Duodenal mucosa (tissue), 2 donors: Measurements from ENCODE around the gene RWDD3.

Source experiments
- H3K27ac ChIP-seq: one replicate; pipeline ENCODE4 v1.7.0; 2013; ENCODE audit warnings: low read depth, low read length
- H3K27me3 ChIP-seq, 2 donors: one replicate each; pipeline ENCODE4 v1.7.0; 2013; ENCODE audit warnings: low read length in 2 of 2, control low read depth in 1 of 2; ENCODE audit not compliant: insufficient read depth in 2 of 2, control insufficient read depth in 1 of 2
- H3K36me3 ChIP-seq, 2 donors: one replicate each; pipeline ENCODE4 v1.7.0; 2013; ENCODE audit warnings: low read length in 2 of 2, control low read depth in 1 of 2; ENCODE audit not compliant: insufficient read depth in 2 of 2, control insufficient read depth in 1 of 2
- H3K4me1 ChIP-seq, 2 donors: one replicate each; pipeline ENCODE4 v1.7.0; 2013; ENCODE audit warnings: low read length in 2 of 2, control low read depth in 1 of 2; ENCODE audit not compliant: insufficient read depth in 2 of 2, control insufficient read depth in 1 of 2
- H3K4me3 ChIP-seq, 2 donors: one replicate each; pipeline ENCODE4 v1.7.0; 2013; ENCODE audit warnings: low read length in 2 of 2, low read depth in 1 of 2
- H3K9ac ChIP-seq, 2 donors: one replicate each; pipeline ENCODE4 v1.7.0; 2013; ENCODE audit warnings: low read length in 2 of 2, low read depth in 1 of 2
- H3K9me3 ChIP-seq, 2 donors: one replicate each; pipeline ENCODE4 v1.7.0; 2013; ENCODE audit warnings: low read length in 2 of 2, control low read depth in 1 of 2; ENCODE audit not compliant: control insufficient read depth in 1 of 2

The RWDD3 gene

DNA sequence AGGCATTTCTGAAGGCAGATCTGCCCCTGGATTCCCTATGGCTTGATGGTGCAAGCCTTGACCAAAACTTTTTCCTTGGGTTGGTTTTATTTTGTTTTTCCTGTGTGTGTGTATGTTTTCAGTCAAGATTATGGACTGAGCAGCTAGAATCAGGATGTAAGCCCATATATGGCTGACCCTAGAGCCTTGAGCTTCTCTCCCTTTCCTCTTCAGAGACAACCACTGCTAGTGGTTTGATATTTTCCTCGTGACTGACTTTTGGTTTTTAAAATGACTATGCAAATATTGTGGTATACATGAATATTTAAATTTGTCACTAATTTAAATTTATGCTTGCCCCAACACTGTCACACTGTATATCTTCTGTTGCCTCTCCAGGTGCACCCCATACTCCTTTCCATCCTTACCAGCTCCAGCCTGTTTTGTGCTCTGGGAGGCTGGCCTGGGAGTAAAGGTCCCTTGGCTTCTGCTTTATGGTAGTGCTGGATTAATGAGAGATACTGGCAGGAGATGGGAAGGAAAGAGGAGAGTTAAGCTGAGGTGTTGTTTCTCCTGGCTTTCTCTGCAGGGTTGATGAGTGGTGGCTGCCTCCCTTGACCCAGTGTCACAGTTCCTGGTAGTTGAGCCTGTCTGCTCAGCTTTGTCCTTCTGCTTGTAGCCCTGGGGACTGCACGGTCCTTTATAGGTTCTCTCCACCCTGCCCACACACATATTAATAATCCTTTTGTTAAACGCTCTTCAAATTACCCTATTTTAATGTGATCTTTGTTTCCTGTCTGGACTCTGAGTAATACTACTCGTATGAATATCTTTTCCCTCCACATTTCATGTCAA, 44.4 kb downstream of the RWDD3 start:
- no peaks in the 10 kb centered on the region for H3K9me3 ChIP-seq
- no peaks in the 10 kb centered on the region for H3K27me3 ChIP-seq
- no peak overlapping the region for H3K27ac ChIP-seq
- H3K4me1 ChIP-seq, result no peaks in the 10 kb centered on the region
- H3K36me3 ChIP-seq, result no peaks in the 10 kb centered on the region
- H3K9ac ChIP-seq, result no peak overlapping the region
- H3K4me3 ChIP-seq, result no peak overlapping the region

DNA sequence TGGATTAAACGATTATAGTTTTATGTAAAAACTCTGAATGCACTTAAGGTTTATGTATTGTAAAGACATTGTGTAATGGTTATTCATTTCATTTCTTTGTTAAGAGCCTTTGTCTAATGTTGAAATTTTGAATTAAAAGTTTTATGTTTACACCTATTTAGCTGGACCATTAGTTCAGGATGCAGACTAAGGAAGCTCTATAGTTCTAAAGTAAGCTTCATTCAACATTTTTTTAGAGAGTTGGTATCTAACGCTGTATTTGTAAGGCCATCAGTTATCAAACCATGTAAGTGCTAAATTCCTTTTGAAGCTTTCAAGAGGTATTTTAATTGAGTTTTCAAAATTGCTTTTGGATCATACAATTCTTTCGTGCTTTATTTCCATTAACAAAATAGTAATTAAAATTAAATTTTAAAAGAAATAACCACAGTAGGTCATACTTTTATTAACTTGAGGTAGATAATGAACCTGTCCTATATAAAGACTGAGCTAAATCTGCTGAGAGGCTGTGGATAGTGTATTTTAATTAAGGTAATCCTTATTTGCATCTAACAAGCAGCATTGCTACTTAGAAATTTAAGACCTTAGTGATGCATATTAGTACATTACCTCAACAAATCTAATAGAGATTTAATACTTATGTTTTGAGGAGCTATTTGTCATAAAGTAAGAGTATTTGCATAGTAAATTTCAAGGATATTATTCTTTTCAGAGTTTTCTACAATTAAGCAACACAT, 47.9 kb downstream of the RWDD3 start:
- H3K9ac ChIP-seq, result no peak overlapping the region
- no peaks in the 10 kb centered on the region for H3K4me1 ChIP-seq
- no peaks in the 10 kb centered on the region for H3K36me3 ChIP-seq
- no peaks in the 10 kb centered on the region for H3K27me3 ChIP-seq
- no peaks in the 10 kb centered on the region for H3K9me3 ChIP-seq
- no peak overlapping the region for H3K27ac ChIP-seq
- H3K4me3 ChIP-seq, result no peak overlapping the region

DNA sequence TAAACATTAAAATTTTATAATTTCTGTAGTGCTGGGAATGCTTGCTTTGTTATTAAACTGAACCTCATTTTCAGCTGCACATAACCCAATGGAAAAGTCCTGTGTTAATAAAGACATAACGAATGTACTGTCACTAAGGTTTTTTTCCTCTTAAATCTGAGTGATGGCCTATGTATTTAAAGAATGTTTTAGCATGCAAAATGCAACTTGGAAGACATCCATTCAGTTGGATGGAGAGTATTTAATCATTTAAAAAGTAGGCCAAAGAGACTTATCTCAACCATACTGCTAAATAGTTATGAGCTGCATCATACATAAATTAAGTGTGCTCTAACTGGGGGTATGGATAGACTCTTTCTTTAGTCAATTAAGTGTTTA, 48.5 kb downstream of the RWDD3 start:
- H3K36me3 ChIP-seq, result no peaks in the 10 kb centered on the region

DNA sequence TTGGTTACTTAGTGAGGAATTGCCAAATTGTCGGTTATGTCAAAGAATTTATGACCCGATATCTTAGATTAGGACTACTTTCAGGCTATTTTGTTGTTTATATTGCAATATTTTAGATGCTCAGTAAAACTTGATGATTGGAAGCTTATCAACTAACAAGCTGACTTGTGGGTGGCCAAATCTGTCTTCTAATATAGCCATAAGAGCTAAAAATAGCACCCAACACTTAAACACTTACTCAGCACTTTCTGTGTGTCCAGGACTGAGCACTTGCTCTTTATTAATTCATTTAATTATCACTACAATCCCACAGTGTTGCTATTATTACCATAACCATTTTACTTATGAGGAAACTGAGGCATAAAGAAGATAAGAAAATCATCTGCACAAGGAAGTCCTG, 50.4 kb downstream of the RWDD3 start:
- Histone ChIP-seq H3K9ac (no peak overlapping the region), H3K27me3 (no peaks in the 10 kb centered on the region), H3K27ac (no peak overlapping the region), H3K36me3 (no peaks in the 10 kb centered on the region), H3K9me3 (no peaks in the 10 kb centered on the region), H3K4me3 (no peak overlapping the region), H3K4me1 (no peaks in the 10 kb centered on the region)

More for the DNA sequence above, 48.5 kb downstream of the RWDD3 start:
- H3K27me3 ChIP-seq, result no peaks in the 10 kb centered on the region
- no peak overlapping the region for H3K4me3 ChIP-seq
- H3K4me1 ChIP-seq, result no peaks in the 10 kb centered on the region
- no peaks in the 10 kb centered on the region for H3K9me3 ChIP-seq
- H3K9ac ChIP-seq, result no peak overlapping the region
- no peak overlapping the region for H3K27ac ChIP-seq

DNA sequence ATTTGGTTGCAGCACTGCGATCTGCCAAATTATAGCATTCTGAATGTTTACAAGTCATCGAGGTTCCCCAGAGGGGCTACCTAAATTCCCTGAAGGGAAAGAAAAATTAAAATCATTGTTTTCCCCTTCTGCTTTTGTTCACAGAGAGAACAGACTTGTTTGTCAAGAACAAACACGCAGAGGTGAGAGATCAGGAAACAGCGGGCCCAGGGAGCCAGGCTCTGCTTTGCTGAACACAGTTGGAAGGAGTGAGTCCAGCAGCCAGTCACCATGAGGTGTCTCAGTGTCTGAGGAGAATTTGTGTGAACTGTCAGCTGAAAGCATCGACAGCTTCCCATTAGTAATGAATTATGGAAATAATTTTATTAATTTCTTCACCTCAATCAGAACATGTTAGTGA, 52.5 kb downstream of the RWDD3 start:
- Histone ChIP-seq H3K9ac (no peak overlapping the region), H3K4me3 (no peak overlapping the region), H3K9me3 (no peaks in the 10 kb centered on the region), H3K36me3 (no peaks in the 10 kb centered on the region), H3K27ac (no peak overlapping the region), H3K4me1 (no peaks in the 10 kb centered on the region), H3K27me3 (no peaks in the 10 kb centered on the region)

DNA sequence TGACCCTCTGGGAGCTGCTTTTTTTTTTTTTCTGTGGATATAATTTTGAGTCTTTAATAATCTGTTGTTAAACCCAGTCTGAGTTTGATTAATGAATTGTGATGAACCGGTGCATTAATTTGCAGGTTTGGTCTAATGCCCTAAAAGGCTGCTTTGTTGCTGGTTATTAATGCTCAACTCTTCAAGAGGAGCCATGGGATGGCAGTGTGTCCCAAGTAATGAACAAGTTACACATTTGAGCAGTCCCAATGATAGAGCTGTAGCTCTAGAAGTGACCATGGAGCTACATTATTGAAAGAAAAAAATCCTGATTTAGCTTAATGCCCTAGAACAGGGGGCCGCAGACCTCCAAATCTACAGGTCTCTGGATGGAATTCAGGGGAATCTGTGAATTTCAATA, 53.1 kb downstream of the RWDD3 start:
- Histone ChIP-seq H3K27ac (no peak overlapping the region), H3K9ac (no peak overlapping the region), H3K27me3 (no peaks in the 10 kb centered on the region), H3K36me3 (no peaks in the 10 kb centered on the region), H3K4me1 (no peaks in the 10 kb centered on the region), H3K4me3 (no peak overlapping the region), H3K9me3 (no peaks in the 10 kb centered on the region)

DNA sequence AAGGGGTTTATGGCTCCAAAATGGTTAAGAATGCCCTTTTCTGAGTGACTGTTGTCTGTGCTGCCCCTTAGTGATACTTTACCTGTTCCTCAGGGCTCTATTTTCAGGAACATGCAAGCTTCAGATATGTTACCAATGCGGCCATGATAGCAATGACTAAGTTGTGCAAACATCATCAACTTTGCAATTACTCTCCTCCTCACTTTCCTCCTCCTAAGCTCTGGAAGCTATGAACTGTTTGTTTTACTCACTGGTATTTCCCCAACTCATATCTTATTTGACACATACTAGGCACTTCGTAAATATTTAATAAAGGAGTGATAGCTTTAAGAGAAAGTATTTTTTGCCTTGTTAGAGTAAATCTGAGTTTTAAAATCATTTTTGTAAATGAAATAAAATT, 53.8 kb downstream of the RWDD3 start:
- H3K27ac ChIP-seq, result no peak overlapping the region
- no peaks in the 10 kb centered on the region for H3K4me1 ChIP-seq
- H3K9me3 ChIP-seq, result no peaks in the 10 kb centered on the region
- H3K9ac ChIP-seq, result no peak overlapping the region
- H3K36me3 ChIP-seq, result no peaks in the 10 kb centered on the region
- no peaks in the 10 kb centered on the region for H3K27me3 ChIP-seq
- no peak overlapping the region for H3K4me3 ChIP-seq
